ENCODE results near the gene HPSE2. TPM values are rescaled to one million over a fixed set of nuclear protein-coding genes. Genes with fewer than 3 reads are reported as not detected.

The HPSE2 gene
- total and polyA plus RNA-seq, 2 of the 8 experiments (the other 6 are each of a cell fraction or from before 2014, with no cell fraction given) = 0.41 to 0.58 TPM

GRCh38 chr10:99002392-99002791, 233.3 kb downstream of the HPSE2 start (continued):
- TF ChIP-seq NANOG (IDR thresholded peaks at IDR 0.05; ENCODE audit: insufficient read depth, low read depth, low read length, poor library complexity, severe bottlenecking) (no peak), E2F6 (IDR thresholded peaks at IDR 0.05) (no peak), TAF7 (optimal IDR thresholded peaks at IDR 0.05; ENCODE audit: borderline replicate concordance, low read depth, low read length) (no peak), EGR1 (IDR thresholded peaks at IDR 0.05; ENCODE audit: borderline replicate concordance, low read depth, low read length) (no peak), CTBP2 (IDR thresholded peaks at IDR 0.05; ENCODE audit: borderline replicate concordance, insufficient read depth, insufficient read length, low read length) (no peak), SAP30 (IDR thresholded peaks at IDR 0.05; ENCODE audit: insufficient read depth, insufficient replicate concordance, low read length) (no peak), SUZ12 (IDR thresholded peaks at IDR 0.05; ENCODE audit: low read length) (no peak)

Measured in H1 (cell line).